A172 (cell line): ENCODE results near the gene MGARP. TPM values are rescaled to one million over a fixed set of nuclear protein-coding genes. Genes with fewer than 3 reads are reported as not detected.

Experiments
- DNase-seq: peaks from one replicate; pipeline ENCODE4 v3.0.0-alpha.2; 2015; ENCODE audit warnings: low spot score
- total RNA-seq: library from RNA; depleted of rRNA; stranded (reverse); fragments of >200 nt; shearing (Covaris generic); gene quantifications from 2 replicates; pipeline ENCODE4 v1.2.3, GENCODE V29; 2014; rRNA removed

The MGARP gene
- total RNA-seq, 1 experiment from 2014 or later = 1.2 TPM

GRCh38 chr4:139243448-139244365 lies 36.3 kb downstream of the MGARP start:
- peak; percentile 84 for DNase-seq

DNA sequence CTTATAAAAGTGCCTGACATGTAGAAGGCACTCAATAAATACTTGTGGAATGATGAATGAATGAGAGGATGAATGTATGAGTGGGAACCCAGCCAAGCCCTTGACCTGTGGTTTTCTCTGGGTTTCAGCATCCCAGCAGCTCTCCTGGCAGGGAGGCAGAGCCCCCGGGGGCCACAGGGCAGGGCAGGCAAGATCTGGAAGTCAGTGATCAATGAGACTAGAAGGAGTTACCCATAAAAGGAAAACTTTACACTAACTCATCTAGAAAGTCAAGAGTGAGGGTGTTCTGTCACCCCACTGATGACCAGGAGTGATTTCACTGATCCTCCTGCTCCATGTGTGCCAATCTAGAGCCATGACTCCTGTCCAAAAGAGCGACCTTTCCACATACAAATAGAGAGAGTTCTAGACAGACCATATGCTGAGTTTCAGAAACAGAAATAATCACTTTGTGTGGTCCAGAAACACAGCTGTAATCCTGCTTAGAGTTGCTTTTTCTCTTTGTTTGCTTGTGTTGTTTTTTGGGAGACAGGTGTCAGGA lies 37.4 kb downstream of the MGARP start:
- DNase-seq = peak; percentile 69

DNA sequence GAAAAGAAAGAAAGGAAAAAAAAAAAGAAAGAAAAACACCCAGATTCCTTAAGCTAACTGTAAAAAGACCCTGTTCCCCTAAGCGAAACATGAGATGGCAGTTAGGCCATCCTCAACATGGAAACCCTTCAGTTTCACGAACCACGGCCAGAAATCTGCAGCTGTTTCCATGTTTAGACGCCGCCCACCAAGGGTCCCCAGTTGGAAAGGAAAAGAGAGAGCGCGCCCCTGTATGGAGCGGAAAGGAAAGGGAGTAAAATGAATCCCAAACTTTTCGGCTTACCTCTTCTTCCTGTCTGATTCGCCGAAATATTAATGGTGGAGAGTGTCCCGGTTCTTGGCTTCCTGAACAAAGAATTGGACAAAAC lies 38.3 kb downstream of the MGARP start:
- no peak for DNase-seq

- DNase-seq = no peak
These were observed 38.8 kb downstream of the MGARP start for GRCh38 chr4:139241086-139241783.

DNA sequence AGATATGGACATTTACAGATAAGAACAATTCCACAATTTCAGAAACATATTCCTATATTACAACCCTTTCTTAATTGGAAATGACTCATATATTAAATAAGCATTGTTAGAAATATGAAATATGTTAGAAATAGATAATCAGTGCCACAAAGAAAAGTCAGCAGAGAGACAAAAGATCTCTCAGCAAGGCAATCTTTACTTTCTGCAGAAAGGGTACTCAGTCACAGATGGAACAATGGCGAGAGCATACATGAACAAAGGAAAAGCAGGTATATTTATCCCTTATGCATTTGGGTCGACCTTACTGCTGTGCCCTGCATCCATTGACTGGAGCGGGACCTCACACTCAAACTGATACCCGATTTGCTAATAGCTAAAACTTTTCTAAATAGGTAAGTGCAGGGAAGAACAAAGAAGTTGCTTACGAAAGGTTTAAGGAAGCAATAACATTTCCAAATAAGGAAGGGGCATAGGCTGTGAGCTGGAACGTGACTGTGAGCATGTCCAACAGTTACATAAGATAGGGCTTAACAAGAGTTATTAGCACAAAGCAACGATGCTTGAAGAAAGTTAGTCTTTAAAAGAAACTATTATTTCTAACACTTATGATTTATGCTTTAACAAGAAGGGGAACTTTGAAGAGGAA lies 40.8 kb downstream of the MGARP start:
- DNase-seq = no peak

- no peak for DNase-seq
These were observed 45.8 kb downstream of the MGARP start for GRCh38 chr4:139234253-139234652.

DNA sequence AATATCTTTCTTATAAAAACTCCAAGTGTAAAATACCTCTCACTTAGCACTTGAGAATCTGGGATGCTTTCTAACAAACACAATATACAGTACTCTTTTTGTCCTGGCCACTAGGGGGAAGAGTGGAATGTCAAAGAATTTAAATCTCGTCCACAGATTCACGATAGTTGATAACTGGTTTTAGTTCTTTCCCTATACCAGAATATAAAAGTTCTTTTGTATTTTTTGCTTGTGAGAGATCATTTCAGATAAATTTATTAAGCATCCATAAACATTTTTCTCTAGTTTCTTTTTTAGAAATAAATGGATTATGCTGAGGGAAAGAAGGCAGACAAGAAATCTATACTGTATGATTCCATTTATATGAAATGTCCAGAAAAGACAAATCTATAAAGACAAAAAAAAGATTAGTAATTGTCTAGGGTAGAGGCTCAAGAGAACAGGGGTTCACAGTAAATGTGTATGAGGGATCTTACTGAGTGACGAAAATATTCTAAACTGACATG lies 50.4 kb downstream of the MGARP start:
- DNase-seq = peak; percentile 56

GRCh38 chr4:139227729-139228404 lies 52.2 kb downstream of the MGARP start:
- no peak for DNase-seq

DNA sequence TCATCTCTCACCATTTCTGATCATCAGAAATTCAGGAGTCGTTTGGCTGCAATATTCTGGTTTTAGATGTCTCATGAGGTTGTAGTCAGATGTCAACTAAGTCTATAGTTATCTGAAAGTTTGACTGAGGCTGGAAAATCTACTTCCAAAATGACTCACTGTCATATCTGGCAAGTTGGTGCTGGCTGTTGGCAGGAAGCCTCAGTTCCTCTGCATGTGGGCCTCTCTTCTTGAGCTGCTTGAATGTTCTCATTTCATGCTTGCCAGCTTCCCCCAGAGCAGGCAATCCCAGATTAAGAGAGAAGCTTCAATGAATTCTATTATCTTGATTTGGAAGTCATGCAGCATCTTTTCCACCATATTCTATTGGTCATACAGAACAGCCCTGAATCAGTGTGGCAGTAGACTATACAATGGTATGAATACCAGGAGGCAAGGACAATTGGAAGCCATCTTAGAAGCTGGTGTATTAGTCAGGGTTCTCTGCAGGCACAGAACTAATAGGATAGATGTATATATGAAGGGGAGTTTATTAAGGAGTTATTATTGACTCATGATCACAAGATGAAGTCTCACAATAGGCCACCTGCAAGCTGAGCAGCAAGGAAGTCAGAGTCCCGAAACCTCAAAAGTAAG lies 56.2 kb downstream of the MGARP start:
- DNase-seq = no peak

DNA sequence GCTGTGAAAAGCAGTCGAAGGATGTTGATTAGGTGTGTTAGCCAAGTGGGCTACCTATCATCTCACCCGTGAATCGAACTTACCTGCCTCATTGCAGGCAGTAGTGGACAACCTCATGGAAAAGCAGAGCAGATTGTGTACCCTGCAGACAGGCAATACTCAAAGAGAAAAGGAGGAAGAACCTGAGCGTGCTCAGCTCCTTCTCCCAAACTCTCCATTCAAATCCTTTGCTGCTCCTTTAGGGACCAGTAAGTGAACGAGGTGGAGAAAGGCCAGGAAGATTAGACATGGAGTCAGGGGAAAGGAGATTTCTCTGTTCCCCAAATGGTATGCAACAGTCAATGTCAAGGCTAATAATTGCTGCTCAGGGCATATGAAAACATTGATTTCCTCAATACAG lies 57.8 kb downstream of the MGARP start:
- DNase-seq = no peak

GRCh38 chr4:139221687-139222086 lies 58.3 kb downstream of the MGARP start:
- no peak for DNase-seq

GRCh38 chr4:139219450-139220055 lies 60.5 kb downstream of the MGARP start:
- no peak for DNase-seq

Other genes with a start within 250 kb of the MGARP start
- 15.0 and 24.7 TPM in 2 replicates for gene ELF2, start 103.0 kb downstream of the MGARP start, total RNA-seq
- 56.6 and 57.2 TPM in 2 replicates for gene NAA15, start 21.3 kb upstream of the MGARP start, total RNA-seq
- 66.0 and 102 TPM in 2 replicates for gene NDUFC1, start 22.3 kb upstream of the MGARP start, total RNA-seq
- gene RAB33B, start 173.9 kb upstream of the MGARP start, total RNA-seq = 4.2 and 5.4 TPM in 2 replicates